ENCODE results near the gene MPLKIP. TPM values are rescaled to one million over a fixed set of nuclear protein-coding genes. Genes with fewer than 3 reads are reported as not detected.
A peak's percentile ranks its signal among the peaks of the same experiment; 100 is the strongest.
"Not testable (repeated sequence)": the region's sequence is repeated elsewhere in the genome, so short reads cannot be mapped to it uniquely, and the experiment has no call there.

MPLKIP gene
- total RNA-seq = 14.0 and 29.7 TPM in 2 replicates

- DNase-seq (ENCODE audit: low read depth) (peak; percentile 64), FAIRE-seq (no peak)
- TF ChIP-seq CTCF (IDR thresholded peaks at IDR 0.05; ENCODE audit: insufficient read depth, low read length, severe bottlenecking) = peak; percentile 93
- H3K4me3 ChIP-seq (ENCODE audit: low read depth, low read length) = peak within 1 kb of the TSS; percentile 80
- H3K36me3 ChIP-seq (ENCODE audit: control insufficient read depth, insufficient read depth, low read length) = no peaks in the 10 kb centered on the region
- no peaks in the 10 kb centered on the region for H3K27me3 ChIP-seq (ENCODE audit: control insufficient read depth, insufficient read depth, low read length)
Observed at GRCh38 chr7:40134428-40135316, at the start of gene MPLKIP, which contains the start of gene SUGCT. MPLKIP (minus strand) TSS chr7:40134622; CDS start chr7:40134567, 55 bp downstream. SUGCT (plus strand) TSS chr7:40135005.

- FAIRE-seq (no peak), DNase-seq (ENCODE audit: low read depth) (no peak)
- TF ChIP-seq CTCF (IDR thresholded peaks at IDR 0.05; ENCODE audit: insufficient read depth, low read length, severe bottlenecking) = no peak
Observed at GRCh38 chr7:40182452-40182851, 48.0 kb upstream of the MPLKIP start.

GRCh38 chr7:40177071-40177470 is 42.6 kb upstream of the MPLKIP start:
- no peak for TF ChIP-seq CTCF (IDR thresholded peaks at IDR 0.05; ENCODE audit: insufficient read depth, low read length, severe bottlenecking)
- DNase-seq (ENCODE audit: low read depth) (no peak), FAIRE-seq (no peak)
- H3K4me3 ChIP-seq (ENCODE audit: low read depth, low read length) = no peak overlapping the region
- no peaks in the 10 kb centered on the region for H3K36me3 ChIP-seq (ENCODE audit: control insufficient read depth, insufficient read depth, low read length)
- H3K27me3 ChIP-seq (ENCODE audit: control insufficient read depth, insufficient read depth, low read length) = no peaks in the 10 kb centered on the region

More at GRCh38 chr7:40182452-40182851, 48.0 kb upstream of the MPLKIP start:
- no peak overlapping the region for H3K4me3 ChIP-seq (ENCODE audit: low read depth, low read length)
- no peaks in the 10 kb centered on the region for H3K27me3 ChIP-seq (ENCODE audit: control insufficient read depth, insufficient read depth, low read length)
- no peaks in the 10 kb centered on the region for H3K36me3 ChIP-seq (ENCODE audit: control insufficient read depth, insufficient read depth, low read length)

- no peak overlapping the region for H3K4me3 ChIP-seq (ENCODE audit: low read depth, low read length)
- FAIRE-seq = no peak
- TF ChIP-seq CTCF (IDR thresholded peaks at IDR 0.05; ENCODE audit: insufficient read depth, low read length, severe bottlenecking) = no peak
- no peaks in the 10 kb centered on the region for H3K27me3 ChIP-seq (ENCODE audit: control insufficient read depth, insufficient read depth, low read length)
- DNase-seq (ENCODE audit: low read depth) = no peak
- H3K36me3 ChIP-seq (ENCODE audit: control insufficient read depth, insufficient read depth, low read length) = no peaks in the 10 kb centered on the region
Observed at GRCh38 chr7:40175725-40176510, 41.5 kb upstream of the MPLKIP start.

GRCh38 chr7:40175256-40175655 is 40.8 kb upstream of the MPLKIP start:
- not testable (repeated sequence) for FAIRE-seq; H3K36me3 ChIP-seq (ENCODE audit: control insufficient read depth, insufficient read depth, low read length)

GRCh38 chr7:40173121-40173520 is 38.7 kb upstream of the MPLKIP start:
- DNase-seq (ENCODE audit: low read depth); H3K27me3 ChIP-seq (ENCODE audit: control insufficient read depth, insufficient read depth, low read length); H3K36me3 ChIP-seq (ENCODE audit: control insufficient read depth, insufficient read depth, low read length); FAIRE-seq; H3K4me3 ChIP-seq (ENCODE audit: low read depth, low read length): not testable (repeated sequence)

More at GRCh38 chr7:40175256-40175655, 40.8 kb upstream of the MPLKIP start:
- not testable (repeated sequence) for H3K4me3 ChIP-seq (ENCODE audit: low read depth, low read length); DNase-seq (ENCODE audit: low read depth); H3K27me3 ChIP-seq (ENCODE audit: control insufficient read depth, insufficient read depth, low read length)

- not testable (repeated sequence) for H3K36me3 ChIP-seq (ENCODE audit: control insufficient read depth, insufficient read depth, low read length); H3K4me3 ChIP-seq (ENCODE audit: low read depth, low read length); FAIRE-seq; DNase-seq (ENCODE audit: low read depth); H3K27me3 ChIP-seq (ENCODE audit: control insufficient read depth, insufficient read depth, low read length)
Observed at GRCh38 chr7:40168266-40168665, 33.8 kb upstream of the MPLKIP start.

Data from bronchial epithelial cell (primary cell).